ENCODE results near the gene C17orf113. TPM values are rescaled to one million over a fixed set of nuclear protein-coding genes. Genes with fewer than 3 reads are reported as not detected.

C17orf113 gene
- total and polyA plus RNA-seq, 12 donors, result 0.14 to 1.1 (median 0.60) TPM

- peaks cover 0 to 6% of the 10 kb centered on the region in 2 donors for H3K4me1 ChIP-seq (replicated peaks in 1 of 2)
- H3K27ac ChIP-seq, result no peak overlapping the region
- H3K4me3 ChIP-seq, result no peak overlapping the region
- DNase-seq, result no peak
- no peaks in the 10 kb centered on the region for H3K27me3 ChIP-seq
- no peaks in the 10 kb centered on the region for H3K9me3 ChIP-seq (replicated peaks in 1 of 3)
- TF ChIP-seq CTCF (IDR thresholded peaks at IDR 0.05) (no peak), POLR2A (IDR thresholded peaks at IDR 0.05) (no peak)
- intact Hi-C loops (cut with DNase I), result no loop called here
- no peaks in the 10 kb centered on the region for H3K36me3 ChIP-seq (replicated peaks in 1 of 2)
- WGBS, 4 donors, result 64 to 88% (median 85%) methylated on average over 1 of the region's 1 CpG
These were observed 4.7 kb downstream of the C17orf113 start for GRCh38 chr17:42045719-42046118.

- Histone ChIP-seq H3K4me3 (no peak overlapping the region), H3K9me3 (replicated peaks in 1 of 3) (no peaks in the 10 kb centered on the region), H3K27me3 (no peaks in the 10 kb centered on the region), H3K36me3 (replicated peaks in 1 of 2) (no peaks in the 10 kb centered on the region), H3K27ac (no peak overlapping the region), H3K4me1 (replicated peaks in 1 of 2) (no peaks in the 10 kb centered on the region)
- 91 to 95% (median 92%) methylated on average over 8 to 20 of the region's 20 CpGs for WGBS, 4 donors
- no peak for DNase-seq
- TF ChIP-seq POLR2A (IDR thresholded peaks at IDR 0.05) (no peak), CTCF (IDR thresholded peaks at IDR 0.05) (no peak)
- intact Hi-C loops (cut with DNase I), result no loop called here
These were observed 7.6 kb downstream of the C17orf113 start for GRCh38 chr17:42042598-42043319.

- intact Hi-C loops (cut with DNase I), result no loop called here
- no peak for TF ChIP-seq CTCF (IDR thresholded peaks at IDR 0.05)
- no peak for TF ChIP-seq POLR2A (IDR thresholded peaks at IDR 0.05)
- Histone ChIP-seq H3K27me3 (no peaks in the 10 kb centered on the region), H3K4me3 (no peak overlapping the region), H3K36me3 (replicated peaks in 1 of 2) (no peaks in the 10 kb centered on the region), H3K27ac (no peak overlapping the region), H3K9me3 (replicated peaks in 1 of 3) (no peaks in the 10 kb centered on the region), H3K4me1 (replicated peaks in 1 of 2) (no peaks in the 10 kb centered on the region)
- no peak for DNase-seq
These were observed 8.8 kb downstream of the C17orf113 start for GRCh38 chr17:42041619-42042018.

- H3K4me1 ChIP-seq (replicated peaks in 1 of 2), result no peaks in the 10 kb centered on the region
- no peaks in the 10 kb centered on the region for H3K36me3 ChIP-seq (replicated peaks in 1 of 2)
- H3K27me3 ChIP-seq, result no peaks in the 10 kb centered on the region
- H3K9me3 ChIP-seq (replicated peaks in 1 of 3), result no peaks in the 10 kb centered on the region
- intact Hi-C loops (cut with DNase I), result no loop called here
- no peak overlapping the region for H3K27ac ChIP-seq
- TF ChIP-seq POLR2A (IDR thresholded peaks at IDR 0.05) (no peak), CTCF (IDR thresholded peaks at IDR 0.05) (no peak)
- no peak overlapping the region for H3K4me3 ChIP-seq
- 95 to 100% (median 96%) methylated on average over 2 to 10 of the region's 10 CpGs for WGBS, 4 donors
- DNase-seq, result no peak
These were observed 9.6 kb downstream of the C17orf113 start for GRCh38 chr17:42040818-42041217.
